GM21528 (cell line): ENCODE data around the gene CPEB1.

Source experiments
- ATAC-seq: cut with Tn5 transposase; IDR thresholded peaks from one replicate; pipeline ENCODE4 v1.9.1; 2021; ENCODE audit warnings: mild to moderate bottlenecking, moderate library complexity; ENCODE audit not compliant: unreplicated experiment, low FRiP score

CPEB1 gene

DNA sequence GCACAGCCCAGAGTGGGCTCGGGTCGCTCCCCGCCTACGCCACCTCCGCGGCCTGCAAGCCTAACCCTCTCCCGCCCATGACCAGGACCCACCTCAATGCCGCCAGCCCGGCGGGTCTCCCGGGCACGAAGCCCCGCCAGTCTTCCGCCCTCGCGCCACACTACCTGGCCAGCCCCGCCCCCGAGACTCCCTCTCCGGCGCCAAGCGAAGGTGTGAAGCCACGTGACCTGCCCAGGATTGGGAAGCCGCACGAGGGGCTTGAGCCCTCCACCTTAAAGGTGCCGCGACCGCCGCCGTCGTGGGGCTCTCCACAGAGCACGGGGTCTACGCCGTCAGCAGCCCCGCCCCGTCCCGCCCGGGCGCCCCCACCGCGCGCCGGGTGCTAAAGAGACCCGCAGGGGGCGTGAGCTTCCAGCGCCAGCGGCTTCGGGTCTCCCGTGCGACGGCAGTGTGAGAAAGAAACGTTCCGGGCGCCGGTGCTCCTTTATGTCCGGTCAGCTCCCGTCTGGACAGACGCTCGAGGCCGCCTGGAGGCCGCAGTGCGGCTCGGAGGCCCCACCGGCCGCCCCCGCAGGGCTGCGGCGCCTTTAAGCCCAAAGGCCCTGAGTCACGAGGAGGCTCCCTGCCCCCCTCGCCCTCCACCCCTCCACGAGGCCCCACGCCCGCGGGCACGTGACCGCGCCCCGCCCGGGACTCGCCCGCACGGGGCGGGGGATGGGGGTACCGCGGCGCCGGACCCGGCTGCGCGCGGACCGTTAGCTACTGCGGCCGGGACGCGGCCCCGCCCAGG lies at the start of gene CPEB1:
Gene CPEB1, minus strand, starts transcription at position 319 of the 790 bp plus-strand sequence. CDS start 18,904 bp downstream, outside the sequence.
- ATAC-seq: no peak

- no peak for ATAC-seq
Measured at GRCh38 chr15:82692171-82692570, 45.0 kb upstream of the CPEB1 start.

- ATAC-seq: no peak
Measured at GRCh38 chr15:82689147-82689546, 42.0 kb upstream of the CPEB1 start.

GRCh38 chr15:82688691-82689090 lies 41.5 kb upstream of the CPEB1 start:
- ATAC-seq: no peak

DNA sequence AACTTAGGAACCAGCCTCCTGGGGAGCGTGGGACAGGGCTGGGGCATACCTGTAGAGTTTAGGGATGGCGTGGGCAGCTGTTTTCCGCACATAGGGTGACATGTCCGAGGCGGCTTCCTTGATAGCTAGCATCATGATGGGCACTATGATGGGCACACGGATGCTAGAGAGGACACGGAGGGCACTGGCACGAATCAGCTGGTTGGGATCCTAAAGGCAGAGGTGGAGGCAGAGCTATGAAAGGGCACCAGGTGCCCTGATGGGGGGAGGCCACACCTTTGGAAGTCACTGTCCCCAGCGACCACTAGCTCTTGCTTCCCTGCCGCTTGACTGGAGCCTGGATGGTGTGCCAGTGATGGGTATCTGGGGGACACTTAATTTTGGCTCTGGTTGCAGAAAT lies 34.2 kb upstream of the CPEB1 start:
- no peak for ATAC-seq

GRCh38 chr15:82680200-82681102 lies 33.3 kb upstream of the CPEB1 start:
- peak; percentile 89 for ATAC-seq

GRCh38 chr15:82679626-82680199 lies 32.5 kb upstream of the CPEB1 start:
- ATAC-seq: no peak

DNA sequence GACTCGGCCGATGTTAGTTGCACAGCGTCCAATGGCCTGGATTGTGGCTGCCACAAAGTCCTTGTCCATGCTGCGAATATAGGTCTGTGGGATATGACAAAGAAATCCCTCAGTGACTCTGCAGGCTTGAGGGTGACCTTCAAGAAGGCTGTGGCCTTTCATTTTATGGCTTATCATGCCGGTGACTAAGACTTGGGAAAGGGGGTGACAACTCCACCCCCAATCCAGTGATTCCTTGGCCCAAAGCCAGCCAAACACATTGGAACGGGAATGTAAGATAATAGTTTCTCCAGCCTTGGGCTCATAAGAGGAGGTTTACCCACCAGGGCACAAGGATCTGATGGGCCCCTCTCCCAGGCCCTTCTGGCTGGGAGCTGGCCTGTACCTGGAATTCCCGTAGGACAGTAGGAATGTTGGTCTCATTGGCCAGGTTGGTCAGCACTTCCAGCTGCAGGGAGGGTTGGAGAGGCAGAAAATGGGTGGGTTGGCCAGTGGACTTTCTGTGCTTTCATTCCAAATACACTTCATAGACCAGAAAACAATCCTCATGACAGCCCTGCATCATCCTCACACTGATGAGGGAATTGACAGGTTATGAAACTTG lies 30.7 kb upstream of the CPEB1 start:
- ATAC-seq: no peak

GRCh38 chr15:82674873-82675272 lies 27.7 kb upstream of the CPEB1 start:
- ATAC-seq: no peak

DNA sequence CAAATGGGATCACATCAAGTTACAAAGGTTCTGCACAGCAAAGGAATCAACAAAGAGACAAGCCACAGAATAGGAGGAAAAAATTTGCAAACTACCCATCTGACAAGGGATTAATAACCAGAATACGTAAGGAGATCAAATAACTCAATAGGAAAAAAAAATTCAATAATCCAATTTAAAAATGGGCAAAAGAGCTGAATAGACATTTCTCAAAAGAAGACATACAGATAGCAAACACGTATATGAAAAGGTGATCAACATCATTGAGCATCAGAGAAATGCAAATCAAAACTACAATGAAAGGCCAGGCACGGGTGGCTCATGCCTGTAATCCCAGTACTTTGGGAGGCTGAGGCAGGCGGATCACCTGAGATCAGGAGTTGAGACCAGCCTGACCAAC lies 23.5 kb upstream of the CPEB1 start:
- no peak for ATAC-seq

DNA sequence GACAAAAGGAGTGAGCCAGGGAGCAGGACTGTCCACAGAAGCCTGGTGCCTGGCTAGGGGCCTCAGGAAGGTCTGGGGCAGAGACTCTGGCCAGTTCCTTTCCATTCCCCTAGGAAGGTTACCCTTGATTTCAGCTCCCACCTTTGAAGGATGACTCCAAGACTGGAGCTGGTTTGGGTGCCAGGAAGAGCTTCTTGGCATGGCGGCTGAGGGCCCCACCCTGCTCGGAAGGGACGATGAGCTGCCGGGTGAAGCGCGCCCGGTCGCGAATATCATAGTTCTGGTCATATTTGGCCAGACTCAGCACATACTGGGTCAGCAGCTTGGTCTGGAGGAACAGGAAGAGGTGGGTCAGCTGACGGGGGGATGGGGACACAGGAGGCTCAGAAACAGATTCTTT lies 19.4 kb upstream of the CPEB1 start:
- ATAC-seq: no peak

- no peak for ATAC-seq
Measured at GRCh38 chr15:82664021-82664420, 16.9 kb upstream of the CPEB1 start.

GRCh38 chr15:82663186-82663600 lies 16.0 kb upstream of the CPEB1 start:
- no peak for ATAC-seq

DNA sequence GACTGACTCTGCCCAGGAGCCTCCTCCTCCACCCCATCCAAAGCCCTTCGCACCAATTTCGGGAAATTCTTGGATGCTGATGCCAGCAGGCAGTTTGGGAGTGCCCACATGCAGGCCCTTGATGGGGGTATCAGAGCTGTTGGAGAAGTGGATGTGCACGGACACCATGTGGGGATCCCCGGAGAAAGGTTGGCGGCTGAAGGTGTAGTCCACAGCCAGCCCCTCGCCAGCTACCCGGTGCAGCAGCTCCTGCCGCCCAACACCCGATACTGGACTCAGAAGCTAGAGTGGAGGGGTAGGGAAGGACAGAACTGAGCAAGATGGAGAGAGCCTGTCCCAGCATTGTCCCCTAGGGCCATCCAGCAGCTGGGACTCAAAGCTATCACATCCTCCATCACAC lies 15.5 kb upstream of the CPEB1 start:
- ATAC-seq: no peak

GRCh38 chr15:82660378-82660777 lies 13.2 kb upstream of the CPEB1 start:
- no peak for ATAC-seq

- ATAC-seq: no peak
Measured at GRCh38 chr15:82656641-82657266, 9.6 kb upstream of the CPEB1 start.

- no peak for ATAC-seq
Measured at GRCh38 chr15:82655606-82656005, 8.4 kb upstream of the CPEB1 start.

GRCh38 chr15:82653483-82654168 lies 6.5 kb upstream of the CPEB1 start:
- no peak for ATAC-seq

DNA sequence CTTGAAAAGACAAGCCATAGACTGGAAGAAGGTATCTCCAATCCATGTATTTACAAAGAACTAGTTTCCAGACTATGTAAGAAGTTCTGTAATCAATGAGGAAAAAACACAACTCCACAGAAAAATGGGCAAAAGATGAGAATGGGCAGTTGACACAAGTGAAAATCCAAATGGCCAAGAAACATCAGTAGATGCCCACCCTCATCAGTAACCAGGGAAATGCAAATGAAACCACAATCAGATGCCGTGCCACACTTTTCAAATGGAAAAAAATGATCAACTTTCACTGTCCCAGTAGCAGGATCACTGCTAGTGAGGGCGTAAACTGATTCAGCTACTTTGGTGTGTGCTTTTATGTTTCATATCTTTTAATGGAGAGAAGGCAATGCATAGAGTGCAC lies 4.5 kb upstream of the CPEB1 start:
- no peak for ATAC-seq
